NCI-H82 (cell line): ENCODE data around the gene LGR5.
A peak's percentile ranks its signal among the peaks of the same experiment; 100 is the strongest.

Experiments used
- DNase-seq: peaks from one replicate; lab custom pipeline; 2025; lab: John Stamatoyannopoulos, UW

LGR5 gene

DNA sequence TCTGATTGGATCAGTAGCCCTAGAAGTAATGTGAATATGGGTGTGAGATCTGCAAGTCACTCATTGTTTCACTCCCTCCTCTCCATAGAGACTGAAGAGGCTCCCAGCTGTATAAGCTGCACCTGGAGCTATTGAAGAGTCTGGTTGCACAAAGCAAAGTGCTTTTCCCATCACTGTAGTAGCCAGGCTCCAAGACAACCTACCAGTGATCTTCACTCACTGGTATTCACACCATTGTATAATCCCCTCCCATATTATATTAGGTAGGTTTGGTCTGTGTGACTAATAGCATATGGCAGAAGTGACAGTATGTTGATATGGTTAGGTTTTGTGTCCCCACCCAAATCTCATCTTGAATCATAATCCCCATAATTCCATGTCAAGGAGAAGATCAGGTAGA lies 159.6 kb downstream of the LGR5 start:
- peak; percentile 28 for DNase-seq

DNA sequence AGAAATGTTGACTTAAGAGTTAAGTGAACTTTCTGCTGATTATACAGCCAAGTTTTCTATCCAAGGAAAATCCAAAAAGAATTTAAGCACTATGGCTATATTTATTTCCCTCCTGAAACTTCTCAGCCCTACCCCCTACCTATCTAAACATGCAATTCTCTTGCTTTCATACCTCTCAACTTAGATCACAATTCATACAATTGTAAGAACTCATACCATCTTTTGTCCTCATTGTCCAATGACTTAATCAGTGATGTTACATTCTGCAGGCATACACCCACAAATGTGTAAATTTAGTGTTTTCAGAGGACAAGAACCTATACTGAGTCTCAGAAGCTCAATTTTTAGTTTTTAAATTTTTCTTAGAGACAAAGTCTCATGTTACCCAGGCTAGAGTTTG lies 161.9 kb downstream of the LGR5 start:
- no peak for DNase-seq

DNA sequence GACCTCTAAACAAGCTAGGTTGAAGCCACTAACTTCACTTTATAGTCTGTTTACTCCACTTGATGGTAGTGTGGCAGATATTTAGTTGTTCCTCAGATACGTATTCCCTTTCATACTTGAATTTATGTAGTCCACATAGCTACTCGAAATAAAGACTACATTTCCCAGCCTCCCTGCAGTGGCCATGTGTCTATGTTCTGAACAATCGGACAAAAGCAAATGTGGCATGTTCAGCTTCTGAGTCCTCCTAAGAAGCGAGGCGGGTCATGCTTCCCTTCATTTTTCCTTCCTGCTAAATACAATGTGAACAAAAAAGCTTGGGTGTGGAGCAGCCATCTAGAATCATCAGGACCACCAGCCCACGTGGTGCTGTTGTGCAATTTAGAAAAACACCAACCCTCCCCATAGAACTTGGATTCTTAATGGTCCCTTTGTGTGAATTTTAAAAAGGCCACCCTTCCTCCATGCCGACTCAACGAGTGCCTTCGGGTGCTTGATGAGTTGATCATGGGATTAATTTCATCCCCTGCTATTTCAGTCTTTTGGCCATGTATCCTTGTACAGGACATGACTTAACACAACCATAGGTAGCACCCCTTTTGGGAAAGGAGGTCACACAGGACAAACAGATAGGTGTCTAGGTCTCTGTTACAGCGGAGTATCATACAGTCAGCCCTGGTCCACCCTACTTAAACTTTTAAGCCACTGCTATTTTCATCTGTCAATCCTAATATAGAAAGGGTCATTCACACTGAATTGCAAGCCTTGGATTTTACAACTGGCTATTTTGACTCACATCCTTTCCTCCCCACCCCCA lies 163.4 kb downstream of the LGR5 start:
- DNase-seq: no peak

DNA sequence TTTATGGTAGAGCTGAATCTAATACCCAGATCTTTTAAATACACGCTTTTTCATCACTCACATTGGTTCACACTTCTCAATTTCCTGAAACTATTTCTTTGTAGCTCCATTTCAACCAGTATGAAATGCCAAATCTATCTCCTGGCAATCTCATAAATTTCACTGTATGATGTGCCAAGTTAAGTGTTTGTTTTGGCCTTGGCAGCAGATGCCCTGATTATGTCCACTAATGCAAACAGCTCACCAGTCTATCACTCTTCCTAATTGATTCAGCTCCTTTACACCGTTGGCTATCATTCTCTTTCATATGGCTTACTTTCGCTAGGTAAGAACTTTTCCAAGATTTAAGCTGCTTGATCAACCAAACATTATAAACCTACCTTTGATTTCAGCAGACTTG lies 165.4 kb downstream of the LGR5 start:
- no peak for DNase-seq

DNA sequence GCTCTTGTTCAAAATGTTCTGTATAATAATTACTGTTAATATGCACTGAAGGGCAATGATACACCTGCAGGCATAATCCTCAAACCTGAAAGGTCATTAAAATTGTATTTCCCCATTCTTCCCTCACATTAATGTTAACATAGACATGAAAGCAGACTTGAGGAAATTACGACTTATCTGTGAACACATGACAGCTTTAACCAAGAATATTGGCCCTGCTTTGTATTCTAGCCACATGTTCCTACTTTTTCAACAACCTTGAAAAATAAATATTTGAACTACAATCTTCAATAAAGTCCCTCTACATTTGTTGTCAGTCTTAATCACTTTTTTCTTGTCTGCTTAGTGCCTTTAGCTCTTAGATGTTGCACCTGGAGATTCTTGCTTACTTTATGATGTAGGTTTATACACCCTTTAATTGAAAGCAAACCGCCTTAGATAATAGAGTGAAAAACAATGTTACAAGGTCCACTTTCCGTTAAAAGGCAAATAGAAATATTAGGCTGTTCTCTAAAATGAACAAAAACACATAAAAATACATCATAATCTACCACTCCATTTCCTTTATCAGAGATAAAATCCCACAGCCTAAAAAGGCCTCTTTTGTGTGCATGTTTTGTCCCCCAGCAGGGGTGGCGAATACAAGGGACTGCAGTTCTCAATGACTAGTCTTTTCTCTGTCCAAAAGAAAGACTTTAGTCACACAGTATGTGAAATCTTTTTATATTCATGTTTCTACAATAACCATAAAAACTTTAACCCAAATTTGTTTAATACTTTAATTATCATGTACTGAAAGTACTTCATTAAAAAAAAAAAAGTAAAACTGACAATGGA lies 168.1 kb downstream of the LGR5 start:
- no peak for DNase-seq

DNA sequence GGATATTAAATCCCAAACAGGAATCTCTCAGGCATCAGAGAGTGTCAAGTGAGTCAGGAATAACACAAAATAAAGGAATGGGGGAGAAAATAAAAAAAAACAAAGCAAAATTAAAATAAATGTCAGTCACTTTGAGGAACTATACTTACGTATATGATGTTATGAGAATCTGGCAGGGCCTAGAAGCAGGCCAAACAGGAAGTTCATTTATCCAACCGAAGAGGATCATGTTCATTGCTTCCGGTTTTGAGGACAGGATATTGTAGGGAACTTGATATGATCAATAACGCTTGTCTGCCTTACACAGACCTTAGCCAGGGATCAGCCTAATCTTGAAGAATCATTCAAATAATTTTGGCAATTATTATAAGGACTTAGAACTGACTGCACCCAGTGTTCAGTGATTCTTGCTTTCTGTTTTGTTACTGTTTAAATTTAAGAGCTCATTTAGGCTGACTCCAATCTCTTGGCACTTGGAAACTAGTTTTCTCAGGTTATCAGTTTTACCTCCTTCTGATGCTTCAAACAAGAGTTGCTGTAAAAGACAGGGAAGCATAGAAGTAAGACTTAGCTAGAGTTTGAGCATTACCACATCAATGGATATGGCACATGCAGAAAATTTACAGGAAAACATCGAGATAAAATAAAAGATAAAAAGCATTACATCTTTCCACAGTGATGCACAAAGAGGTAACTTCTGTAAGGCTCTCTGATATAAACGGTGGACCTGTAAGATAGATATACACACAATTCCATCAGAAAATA lies 170.6 kb downstream of the LGR5 start:
- no peak for DNase-seq

DNA sequence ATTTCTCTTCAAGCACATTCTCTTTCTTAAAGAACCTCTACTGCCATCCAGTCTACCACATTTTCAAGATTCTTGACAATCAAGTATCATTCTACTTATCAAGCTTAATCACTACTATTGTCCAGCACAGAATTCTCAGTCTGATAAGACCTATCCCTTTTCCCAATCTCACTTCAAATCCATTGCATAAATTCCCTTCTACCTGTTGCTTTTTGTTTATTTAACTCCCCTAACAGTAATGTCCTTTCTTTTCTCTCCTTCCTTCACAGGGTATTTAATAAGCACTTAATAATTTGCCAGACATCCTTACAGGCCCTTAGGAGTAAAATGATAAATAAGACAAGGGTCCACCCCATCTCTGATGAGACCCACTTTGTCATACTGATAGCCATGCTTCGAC lies 182.3 kb downstream of the LGR5 start:
- DNase-seq: no peak

DNA sequence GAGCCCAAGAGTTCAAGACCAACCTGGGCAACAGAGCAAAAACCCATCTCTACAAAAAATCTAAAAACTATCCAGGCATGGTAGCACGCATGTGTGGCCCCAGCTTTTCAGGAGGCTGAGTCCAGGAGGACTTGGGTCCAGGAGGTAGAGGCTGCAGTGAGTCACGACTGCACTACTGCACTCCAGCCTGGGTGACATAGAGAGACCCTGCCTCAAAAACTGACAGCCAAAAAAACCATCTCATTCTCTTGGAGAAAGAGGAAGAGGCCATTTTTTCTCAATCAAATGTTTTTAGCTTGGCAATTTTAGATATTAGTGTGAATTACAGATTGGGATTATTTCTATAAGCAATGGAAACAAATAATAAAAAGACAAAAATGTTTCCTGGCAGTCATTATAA lies 185.9 kb downstream of the LGR5 start:
- DNase-seq: no peak

DNA sequence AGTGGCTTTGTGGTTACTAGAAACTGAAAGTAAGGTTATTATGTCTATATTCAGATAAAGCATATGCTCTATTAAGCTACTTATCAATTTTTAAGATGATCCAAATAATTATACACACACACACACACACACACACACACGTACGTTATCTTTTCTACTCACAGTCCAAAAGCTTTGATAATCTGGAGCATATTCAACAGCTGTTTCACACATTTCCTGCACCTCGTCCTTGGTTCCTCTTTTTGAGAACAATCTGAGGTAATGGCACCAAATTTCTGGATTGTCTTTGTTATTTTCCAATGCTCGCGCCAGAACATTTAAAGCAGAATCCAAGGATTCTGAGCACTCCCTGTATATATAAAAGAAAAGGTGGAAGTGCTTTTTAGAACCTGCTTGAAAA lies 186.5 kb downstream of the LGR5 start:
- no peak for DNase-seq

DNA sequence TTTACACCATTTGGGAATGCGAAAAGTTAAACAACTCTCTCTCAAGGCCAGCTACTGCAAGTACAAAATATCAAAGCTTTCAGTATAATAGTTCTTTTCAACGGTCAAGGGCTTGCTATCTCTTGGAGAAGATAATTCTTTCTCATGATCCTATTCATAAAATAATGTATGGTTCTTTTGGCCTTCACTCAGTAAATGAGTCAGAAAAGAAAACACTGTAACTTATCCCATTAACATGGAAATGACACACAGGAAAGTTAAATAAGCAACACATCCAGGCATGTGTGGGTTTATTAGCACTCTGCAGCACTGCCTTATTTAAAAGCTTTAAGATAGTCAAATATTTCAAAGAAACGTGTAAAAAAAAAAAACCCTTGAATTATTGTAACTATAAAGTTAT lies 187.2 kb downstream of the LGR5 start:
- DNase-seq: no peak

DNA sequence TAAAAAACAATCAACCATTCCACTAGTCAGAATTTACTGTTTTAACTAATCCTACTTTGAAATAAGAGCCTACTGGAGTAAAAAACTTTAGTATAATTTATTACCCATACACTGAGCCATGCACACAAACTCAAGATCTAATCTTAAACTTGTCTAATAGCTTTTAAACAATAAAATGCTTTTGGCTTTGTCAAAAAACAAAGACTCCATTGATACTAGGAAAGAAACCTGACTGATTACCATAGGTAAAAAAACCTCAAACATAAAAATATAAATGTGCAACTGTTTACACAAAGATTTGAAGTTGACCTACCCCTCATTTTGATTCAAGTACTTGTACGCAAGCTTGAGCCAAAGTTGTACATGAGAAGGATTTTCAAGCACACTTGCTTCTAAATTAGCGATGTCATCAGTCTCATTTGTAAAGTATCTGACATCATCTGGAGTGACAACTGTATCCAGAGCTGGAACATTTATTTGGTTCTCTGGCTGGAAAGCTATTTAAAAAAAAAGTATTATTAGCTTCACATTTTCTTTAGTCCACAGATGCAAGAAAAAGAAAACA lies 187.9 kb downstream of the LGR5 start:
- no peak for DNase-seq
